GM18909 (cell line): ENCODE measurements around the gene UQCRC2.
"Not testable (repeated sequence)": the region's sequence is repeated elsewhere in the genome, so short reads cannot be mapped to it uniquely, and the experiment has no call there.

Source experiments
- ATAC-seq: cut with Tn5 transposase; IDR thresholded peaks from one replicate; pipeline ENCODE4 v1.9.1; 2021; ENCODE audit warnings: mild to moderate bottlenecking; ENCODE audit not compliant: unreplicated experiment, poor library complexity

The UQCRC2 gene

DNA sequence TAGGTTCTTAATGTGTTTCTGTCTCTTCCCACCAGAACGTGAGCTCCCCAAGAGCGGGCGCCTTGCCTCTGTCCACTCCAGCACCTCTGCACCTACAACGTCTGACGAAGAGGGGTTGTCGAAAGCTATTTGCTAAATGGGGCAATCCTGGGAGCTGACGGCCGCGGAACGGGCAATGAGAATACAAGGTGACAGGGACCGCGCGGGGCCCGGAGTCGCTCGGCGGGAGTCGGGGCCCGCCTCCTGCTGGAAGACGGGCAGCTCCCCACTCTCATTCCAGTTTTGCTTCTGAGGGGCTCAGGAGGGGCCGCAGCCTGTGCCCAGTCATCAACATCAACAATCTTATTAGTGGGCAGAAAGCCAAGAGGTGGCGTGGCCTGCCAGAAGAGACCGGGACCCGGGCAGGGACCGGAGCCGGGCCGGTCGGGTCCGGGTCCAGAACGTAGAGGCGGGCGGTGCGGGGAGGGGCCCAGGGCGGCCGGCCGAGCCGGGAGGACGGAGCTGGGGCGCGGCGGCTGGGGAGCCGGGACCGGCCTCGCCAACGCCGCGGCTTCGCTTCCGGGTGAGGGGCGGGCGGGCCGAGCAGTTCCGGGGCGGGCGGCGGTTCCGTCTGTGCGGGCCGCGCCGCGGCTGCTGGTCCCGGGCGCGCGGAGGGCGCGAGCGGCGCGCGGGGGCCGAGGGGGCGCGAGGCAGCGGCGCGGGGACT lies 54.5 kb downstream of the UQCRC2 start, which contains the start of gene MOSMO:
MOSMO (plus strand) TSS at position 603 of the 706 bp plus-strand sequence. CDS start 191 bp downstream, outside the sequence.
- ATAC-seq, result peak; percentile 56

DNA sequence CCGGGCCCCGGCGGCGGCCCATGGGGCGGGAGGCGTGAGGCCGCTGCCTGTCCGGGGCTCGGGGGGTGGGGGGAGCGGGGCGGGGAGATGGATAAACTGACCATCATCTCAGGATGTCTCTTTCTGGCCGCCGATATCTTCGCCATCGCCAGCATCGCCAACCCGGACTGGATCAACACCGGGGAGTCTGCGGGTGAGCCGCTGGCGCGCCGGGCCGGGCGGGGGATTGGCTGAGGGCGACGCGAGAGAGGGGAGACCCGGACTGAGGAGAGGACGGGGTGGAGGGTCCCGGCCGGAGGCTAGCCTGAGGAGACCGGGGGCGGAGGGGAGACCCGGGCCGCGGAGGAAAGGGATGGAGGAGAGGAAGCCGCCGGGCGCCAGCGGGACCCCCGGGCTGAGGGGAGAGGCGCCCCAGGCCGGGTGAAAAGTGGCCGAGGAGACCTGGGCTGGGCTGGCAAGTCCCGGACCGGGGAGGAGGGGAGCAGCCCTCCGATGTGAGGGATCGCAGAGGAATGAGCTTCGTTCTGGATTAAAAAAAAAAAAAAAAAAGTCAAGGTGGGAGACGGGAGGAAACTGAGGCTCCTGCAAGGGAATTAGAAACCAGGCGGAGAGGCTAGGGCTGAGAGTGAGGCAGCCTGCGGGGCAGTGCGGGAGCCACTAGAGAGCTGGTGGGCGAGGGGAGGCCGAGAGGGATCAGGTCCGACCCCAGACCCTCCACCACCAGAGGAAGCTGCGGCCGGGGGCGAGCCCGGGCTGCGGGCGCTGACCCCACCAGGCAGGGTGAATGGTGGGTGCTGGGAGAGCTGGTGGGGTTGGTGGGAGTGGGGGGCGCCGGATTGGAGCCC lies 55.3 kb downstream of the UQCRC2 start:
- peak; percentile 18 for ATAC-seq

DNA sequence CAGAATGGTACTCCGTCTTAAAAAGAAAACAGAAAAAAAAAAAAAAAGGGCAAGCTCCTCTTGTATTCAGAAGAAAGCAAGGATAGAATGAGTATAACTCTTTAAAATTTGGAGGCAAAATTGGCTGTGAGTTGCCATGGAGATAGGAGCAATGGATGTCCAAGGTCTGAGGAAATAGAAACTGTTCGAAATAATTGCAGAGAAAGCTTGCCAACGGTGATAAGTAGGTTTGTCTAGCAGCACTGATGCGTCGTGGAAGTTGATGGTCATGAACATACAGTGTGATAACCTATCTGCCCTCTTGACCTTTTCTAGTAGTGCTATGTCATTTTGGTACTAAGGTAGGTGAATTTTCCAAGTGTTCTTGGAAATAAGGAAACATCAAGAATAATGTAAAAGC lies 57.7 kb downstream of the UQCRC2 start:
- ATAC-seq, result no peak

DNA sequence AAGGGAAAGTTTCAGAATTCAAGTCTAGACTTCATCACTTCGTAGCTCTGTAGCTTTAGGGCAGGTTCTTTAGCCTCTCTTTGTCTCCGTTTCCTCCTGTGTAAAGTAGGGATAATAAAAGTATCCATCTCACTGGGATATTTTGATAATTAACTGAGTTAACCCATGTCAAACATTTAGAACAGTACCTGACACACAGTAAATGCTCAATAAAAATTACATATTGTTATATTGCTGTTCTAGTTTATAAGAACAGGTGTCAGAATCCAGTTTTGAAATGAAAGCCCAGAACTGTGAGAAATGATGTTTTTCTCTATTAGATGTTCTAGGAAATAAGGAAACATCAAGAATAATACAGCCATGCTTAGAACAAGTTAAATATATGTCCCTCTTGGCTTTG lies 59.1 kb downstream of the UQCRC2 start:
- no peak for ATAC-seq

DNA sequence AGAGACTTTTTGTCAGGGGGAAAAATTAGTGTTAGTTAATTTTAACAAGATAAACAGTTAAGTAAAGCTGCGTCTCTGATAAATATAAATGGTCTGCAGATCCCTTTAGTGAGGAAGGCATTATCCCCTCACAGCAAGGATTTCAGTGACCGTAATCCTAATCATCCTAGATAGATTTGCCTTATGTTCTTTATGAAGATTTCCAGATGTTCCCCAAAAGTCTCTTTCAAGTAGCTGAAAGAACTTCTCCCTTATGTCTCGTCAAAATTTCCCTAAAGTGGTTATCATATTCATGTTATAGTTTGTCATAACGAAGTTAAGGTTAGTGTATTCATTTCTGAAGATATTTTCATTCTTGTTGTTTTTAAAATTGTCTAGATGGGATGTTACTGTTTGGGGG lies 60.3 kb downstream of the UQCRC2 start:
- ATAC-seq, result no peak

DNA sequence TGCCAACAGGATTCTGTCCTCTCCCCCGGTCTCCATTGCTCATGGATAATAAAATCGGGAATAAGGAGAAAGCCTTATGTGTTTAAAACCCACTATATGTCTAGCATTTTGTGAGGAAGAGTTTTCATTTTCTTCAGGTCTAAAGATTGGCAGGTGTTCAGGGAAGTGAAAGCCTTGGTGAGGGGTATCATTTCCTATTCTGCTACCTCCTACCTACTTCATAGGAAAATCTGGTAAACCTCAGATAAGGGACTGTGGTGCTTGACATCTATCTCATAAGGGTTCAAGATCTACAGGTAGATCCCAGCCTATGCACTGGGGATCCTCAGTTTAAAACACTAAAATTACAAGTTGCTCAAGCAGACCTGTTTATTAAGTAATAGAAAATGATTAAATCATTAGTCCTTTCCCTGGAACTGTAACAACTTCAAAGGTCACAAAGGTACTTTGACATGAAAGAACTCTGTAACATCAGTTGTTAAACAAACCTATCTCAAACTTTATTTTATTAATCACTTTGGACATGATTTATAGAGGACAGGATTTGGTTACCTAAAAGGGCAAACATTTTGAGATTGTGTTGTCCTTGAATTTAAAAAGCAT lies 61.2 kb downstream of the UQCRC2 start:
- no peak for ATAC-seq

DNA sequence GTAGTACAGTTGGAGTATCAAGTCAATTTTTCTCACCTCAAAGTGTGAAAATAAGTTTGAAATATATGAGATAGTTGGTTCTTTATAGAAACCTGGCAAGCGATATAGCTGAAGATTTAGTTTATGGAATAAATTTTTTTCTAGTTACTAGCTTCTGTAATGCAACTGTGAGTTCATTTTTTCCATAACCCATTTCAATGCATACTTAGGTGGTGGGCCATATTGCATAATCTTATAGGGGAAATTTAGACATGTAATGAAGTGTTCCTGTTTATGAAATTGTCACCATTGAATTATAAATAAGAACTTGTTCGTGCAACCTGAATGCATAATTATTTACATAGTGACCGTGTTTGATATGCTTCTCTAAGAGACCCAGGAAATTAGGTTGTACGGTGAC lies 63.8 kb downstream of the UQCRC2 start:
- ATAC-seq, result no peak

DNA sequence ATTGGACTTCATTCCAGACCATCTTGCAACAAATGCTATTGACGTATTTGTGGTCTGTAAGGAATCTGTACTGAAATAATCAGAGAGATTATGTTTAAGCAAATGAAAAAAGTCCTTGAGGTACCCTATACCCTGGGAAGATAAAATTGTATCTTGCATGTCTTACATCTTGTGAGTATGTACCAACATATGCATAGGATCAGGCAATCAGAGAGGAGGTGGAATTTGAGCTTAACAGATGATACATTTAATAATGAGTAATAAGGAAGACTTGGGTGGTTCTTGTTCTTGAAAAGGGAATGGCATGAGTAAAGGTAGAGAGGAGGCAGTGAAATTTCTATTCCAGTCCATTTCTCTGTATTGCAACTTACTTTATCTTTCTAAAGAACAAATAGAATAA lies 65.4 kb downstream of the UQCRC2 start:
- ATAC-seq, result no peak

DNA sequence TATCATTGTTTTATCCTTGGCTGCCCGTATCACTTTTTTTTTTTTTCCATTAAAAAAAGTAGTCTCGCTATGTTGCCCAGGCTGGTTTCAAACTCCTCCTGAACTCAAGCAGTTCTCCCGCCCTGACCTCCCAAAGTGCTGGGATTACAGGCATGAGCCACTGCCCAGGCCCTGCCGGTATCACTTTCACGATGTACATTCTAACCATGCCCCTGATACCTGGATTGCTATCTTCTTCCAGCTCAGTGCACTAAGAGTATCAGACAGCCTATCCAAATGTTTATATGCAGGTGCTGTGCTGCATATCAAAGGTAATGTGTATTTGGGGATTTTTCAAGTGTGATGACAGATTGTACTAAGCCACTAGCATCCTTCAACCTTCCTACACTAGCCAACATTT lies 69.0 kb downstream of the UQCRC2 start:
- no peak for ATAC-seq

DNA sequence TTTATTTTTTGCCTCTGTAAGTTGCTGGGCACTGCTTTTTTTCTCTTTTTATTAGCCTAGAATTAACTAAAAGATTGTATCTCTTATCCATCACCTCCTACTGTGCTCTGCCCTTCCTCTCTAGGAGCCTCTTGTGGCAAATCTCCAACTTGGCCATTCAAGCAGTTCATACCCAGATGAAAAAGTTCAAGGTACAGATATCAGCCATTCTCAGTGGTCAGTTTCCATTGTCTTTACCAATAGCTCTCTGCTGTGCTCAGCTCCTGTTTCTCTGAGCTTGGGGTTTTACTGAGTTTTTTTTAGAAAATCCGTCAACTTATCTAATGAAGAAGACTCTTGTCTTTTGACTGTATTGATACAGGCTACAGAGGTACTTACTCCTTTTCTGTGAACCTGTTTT lies 70.3 kb downstream of the UQCRC2 start:
- no peak for ATAC-seq

DNA sequence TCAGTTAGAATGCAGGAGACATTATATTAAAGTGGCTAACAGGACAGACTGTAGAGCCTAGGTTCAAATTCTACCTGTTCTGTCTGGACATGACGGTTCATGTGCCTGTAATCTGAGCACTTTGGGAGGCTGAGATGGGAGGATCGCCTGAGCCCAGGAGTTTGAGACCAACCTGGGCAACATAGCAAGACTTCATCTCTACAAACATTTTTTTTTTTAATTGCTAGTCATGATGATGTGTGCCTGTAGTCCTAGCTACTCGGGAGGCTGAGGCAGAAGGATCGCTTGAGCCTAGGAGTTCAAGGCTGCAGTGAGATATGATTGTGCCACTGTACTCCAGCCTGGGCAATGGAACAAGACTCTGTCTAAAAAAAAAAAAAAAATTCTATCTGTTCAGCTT lies 71.6 kb downstream of the UQCRC2 start:
- ATAC-seq, result not testable (repeated sequence)

DNA sequence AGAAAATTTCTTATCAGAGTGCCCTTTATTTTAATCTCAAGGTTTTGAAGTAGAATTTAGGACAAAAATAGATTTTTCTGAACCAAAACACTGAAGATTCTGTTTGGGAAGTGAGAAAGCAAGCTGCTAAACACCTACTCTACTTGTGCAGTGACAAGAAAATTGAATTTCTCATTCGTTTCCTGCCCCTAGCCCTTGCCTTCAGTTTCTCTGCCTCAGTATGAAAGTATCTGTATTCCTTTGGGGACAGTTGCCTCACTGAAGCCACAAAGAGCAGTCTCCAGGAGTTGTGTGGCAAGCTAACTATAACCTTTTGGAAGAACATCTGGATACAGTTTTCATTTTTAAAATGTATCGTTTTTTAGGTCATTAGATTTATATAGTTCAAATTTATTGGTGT lies 74.5 kb downstream of the UQCRC2 start:
- ATAC-seq, result no peak

DNA sequence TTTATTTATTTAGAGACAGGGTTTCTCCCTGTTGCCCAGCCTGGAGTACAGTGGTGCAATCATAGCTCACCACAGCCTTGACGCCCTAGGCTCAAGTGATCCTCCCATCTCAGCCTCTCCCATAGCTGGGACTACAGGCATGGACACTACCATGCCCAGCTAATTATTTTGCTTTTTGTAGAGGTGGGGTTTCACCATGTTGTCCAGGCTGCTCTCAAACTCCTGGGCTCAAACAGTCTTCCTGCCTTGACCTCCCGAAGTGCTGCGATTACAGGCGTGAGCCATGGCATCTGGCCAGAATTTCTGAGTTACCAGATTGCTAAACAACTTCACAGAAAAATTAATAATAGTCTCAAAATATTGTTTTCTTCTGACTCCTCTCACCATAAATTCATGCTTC lies 76.5 kb downstream of the UQCRC2 start:
- ATAC-seq, result no peak

DNA sequence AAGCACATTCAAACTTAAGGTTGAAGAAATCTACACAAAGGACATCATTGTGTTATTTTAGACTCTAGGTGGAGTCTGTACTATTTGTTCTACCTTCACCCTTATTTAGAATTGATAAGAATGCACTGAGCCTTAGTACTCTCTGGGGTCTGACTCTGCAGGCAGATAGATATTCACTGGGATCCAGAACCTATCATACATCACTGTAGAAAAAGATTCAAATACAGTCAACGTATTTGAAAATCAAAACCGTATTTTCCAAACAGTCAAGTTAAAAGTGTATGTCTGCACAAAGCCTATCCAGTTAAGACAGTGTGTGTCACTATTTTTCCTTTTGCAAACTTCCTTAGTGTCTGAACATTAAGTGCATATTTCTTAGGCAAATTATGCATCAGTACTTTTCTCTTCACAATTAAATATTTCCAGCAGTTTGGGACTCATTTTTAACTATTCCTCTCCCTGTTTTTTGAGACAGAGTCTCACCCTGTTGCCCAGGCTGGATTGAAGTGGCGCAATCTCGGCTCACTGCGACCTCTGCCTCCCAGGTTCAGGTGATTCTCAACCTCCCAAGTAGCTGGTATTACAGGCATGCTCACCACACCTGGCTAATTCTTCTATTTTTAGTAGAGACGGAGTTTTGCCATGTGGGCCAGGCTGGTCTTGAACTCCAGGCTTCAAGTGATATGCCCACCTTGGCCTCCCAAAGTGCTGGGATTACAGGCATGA lies 77.1 kb downstream of the UQCRC2 start:
- no peak for ATAC-seq

DNA sequence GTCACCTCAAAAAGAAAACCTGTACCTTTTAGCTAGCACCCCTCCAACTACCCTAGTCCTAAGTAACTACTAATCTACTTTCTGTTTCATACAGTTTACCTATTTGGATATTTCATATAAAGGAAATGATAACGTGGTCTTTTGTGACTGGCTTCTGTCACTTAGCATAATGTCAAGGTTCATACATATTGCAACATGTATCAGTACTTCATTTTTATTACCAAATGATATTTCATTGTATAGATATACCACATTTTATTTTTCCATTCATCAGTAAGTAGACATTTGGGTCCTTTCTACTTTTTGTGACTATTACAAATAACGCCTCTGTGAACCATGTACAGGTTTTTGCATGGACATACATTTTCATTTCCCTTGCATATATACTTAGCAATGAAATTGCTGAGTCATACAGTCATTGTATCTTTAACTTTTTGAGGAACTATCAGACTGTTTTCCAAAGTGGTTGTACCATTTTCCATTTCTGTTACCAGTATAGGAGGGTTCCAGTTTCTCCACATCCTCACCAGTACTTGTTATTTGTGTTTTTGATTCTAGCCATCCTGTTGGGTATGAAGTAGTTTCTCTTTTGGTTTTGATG lies 78.4 kb downstream of the UQCRC2 start:
- ATAC-seq, result no peak
